ENCODE data around the gene SMAD3. TPM values are rescaled to one million over a fixed set of nuclear protein-coding genes. Genes with fewer than 3 reads are reported as not detected.

SMAD3 gene
- total RNA-seq, 1 experiment from 2014 or later, result 54.8 TPM

GRCh38 chr15:67086637-67086914 lies 21.2 kb downstream of the SMAD3 start:
- DNase-seq, result no peak
- intact Hi-C loops (cut with micrococcal nuclease; ENCODE audit: unreplicated experiment), result no loop called here
- Mint-ChIP-seq H3K27ac (ENCODE audit: unreplicated experiment) (peak overlapping the region; percentile 16), H3K36me3 (ENCODE audit: insufficient read depth, unreplicated experiment) (peaks cover 15% of the 10 kb centered on the region), H3K9me3 (ENCODE audit: unreplicated experiment) (no peaks in the 10 kb centered on the region), H3K4me3 (ENCODE audit: unreplicated experiment) (no peak overlapping the region), H3K27me3 (ENCODE audit: insufficient read depth, unreplicated experiment) (no peaks in the 10 kb centered on the region), H3K4me1 (ENCODE audit: low read depth, unreplicated experiment) (peaks cover 45% of the 10 kb centered on the region)
- TF ChIP-seq, protein P1, sequence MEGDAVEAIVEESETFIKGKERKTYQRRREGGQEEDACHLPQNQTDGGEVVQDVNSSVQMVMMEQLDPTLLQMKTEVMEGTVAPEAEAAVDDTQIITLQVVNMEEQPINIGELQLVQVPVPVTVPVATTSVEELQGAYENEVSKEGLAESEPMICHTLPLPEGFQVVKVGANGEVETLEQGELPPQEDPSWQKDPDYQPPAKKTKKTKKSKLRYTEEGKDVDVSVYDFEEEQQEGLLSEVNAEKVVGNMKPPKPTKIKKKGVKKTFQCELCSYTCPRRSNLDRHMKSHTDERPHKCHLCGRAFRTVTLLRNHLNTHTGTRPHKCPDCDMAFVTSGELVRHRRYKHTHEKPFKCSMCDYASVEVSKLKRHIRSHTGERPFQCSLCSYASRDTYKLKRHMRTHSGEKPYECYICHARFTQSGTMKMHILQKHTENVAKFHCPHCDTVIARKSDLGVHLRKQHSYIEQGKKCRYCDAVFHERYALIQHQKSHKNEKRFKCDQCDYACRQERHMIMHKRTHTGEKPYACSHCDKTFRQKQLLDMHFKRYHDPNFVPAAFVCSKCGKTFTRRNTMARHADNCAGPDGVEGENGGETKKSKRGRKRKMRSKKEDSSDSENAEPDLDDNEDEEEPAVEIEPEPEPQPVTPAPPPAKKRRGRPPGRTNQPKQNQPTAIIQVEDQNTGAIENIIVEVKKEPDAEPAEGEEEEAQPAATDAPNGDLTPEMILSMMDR (IDR thresholded peaks at IDR 0.05; ENCODE audit: insufficient read depth in 1 of 2, low read depth in 1 of 2, low read length in 1 of 2, severe bottlenecking in 1 of 2, unreplicated experiment in 1 of 2), result no peak
- Histone ChIP-seq H3K4me1 (peaks cover 43% of the 10 kb centered on the region), H3K4me3 (ENCODE audit: low read depth, low read length) (no peak overlapping the region), H3K27me3 (replicated peaks; ENCODE audit: control insufficient read depth, insufficient read depth, low read length) (no peaks in the 10 kb centered on the region), H3K36me3 (ENCODE audit: control insufficient read depth, insufficient read depth, low read length) (0 out of 2 replicates have a peak, but pooled peaks cover 2% of the 10 kb centered on the region), H3K9me3 (no peaks in the 10 kb centered on the region)
- ChIA-PET POLR2A (no interaction called here), CTCF (no interaction called here)
- BruUV-seq (replicated peaks), result no TSS peak

GRCh38 chr15:67087507-67088172 lies 22.2 kb downstream of the SMAD3 start:
- Mint-ChIP-seq H3K4me3 (ENCODE audit: unreplicated experiment) (no peak overlapping the region), H3K4me1 (ENCODE audit: low read depth, unreplicated experiment) (peaks cover 37% of the 10 kb centered on the region), H3K9me3 (ENCODE audit: unreplicated experiment) (no peaks in the 10 kb centered on the region), H3K36me3 (ENCODE audit: insufficient read depth, unreplicated experiment) (peaks cover 15% of the 10 kb centered on the region), H3K27ac (ENCODE audit: unreplicated experiment) (no peak overlapping the region), H3K27me3 (ENCODE audit: insufficient read depth, unreplicated experiment) (no peaks in the 10 kb centered on the region)
- intact Hi-C loops (cut with micrococcal nuclease; ENCODE audit: unreplicated experiment), result no loop called here
- no peak for DNase-seq
- TF ChIP-seq, protein P1 (IDR thresholded peaks at IDR 0.05; ENCODE audit: insufficient read depth in 1 of 2, low read depth in 1 of 2, low read length in 1 of 2, severe bottlenecking in 1 of 2, unreplicated experiment in 1 of 2), result no peak
- Histone ChIP-seq H3K4me1 (peaks cover 38% of the 10 kb centered on the region), H3K27me3 (replicated peaks; ENCODE audit: control insufficient read depth, insufficient read depth, low read length) (no peaks in the 10 kb centered on the region), H3K4me3 (ENCODE audit: low read depth, low read length) (no peak overlapping the region), H3K36me3 (ENCODE audit: control insufficient read depth, insufficient read depth, low read length) (peaks cover 2% of the 10 kb centered on the region; the same call in 1 of the 2 replicates), H3K9me3 (no peaks in the 10 kb centered on the region)
- BruUV-seq (replicated peaks), result no TSS peak
- ChIA-PET POLR2A (no interaction called here), CTCF (interaction anchor here (1.1 kb wide), 1 partner anchor 218 kb away, joined by 3 read pairs; no protein-coding TSS in a partner anchor)

DNA sequence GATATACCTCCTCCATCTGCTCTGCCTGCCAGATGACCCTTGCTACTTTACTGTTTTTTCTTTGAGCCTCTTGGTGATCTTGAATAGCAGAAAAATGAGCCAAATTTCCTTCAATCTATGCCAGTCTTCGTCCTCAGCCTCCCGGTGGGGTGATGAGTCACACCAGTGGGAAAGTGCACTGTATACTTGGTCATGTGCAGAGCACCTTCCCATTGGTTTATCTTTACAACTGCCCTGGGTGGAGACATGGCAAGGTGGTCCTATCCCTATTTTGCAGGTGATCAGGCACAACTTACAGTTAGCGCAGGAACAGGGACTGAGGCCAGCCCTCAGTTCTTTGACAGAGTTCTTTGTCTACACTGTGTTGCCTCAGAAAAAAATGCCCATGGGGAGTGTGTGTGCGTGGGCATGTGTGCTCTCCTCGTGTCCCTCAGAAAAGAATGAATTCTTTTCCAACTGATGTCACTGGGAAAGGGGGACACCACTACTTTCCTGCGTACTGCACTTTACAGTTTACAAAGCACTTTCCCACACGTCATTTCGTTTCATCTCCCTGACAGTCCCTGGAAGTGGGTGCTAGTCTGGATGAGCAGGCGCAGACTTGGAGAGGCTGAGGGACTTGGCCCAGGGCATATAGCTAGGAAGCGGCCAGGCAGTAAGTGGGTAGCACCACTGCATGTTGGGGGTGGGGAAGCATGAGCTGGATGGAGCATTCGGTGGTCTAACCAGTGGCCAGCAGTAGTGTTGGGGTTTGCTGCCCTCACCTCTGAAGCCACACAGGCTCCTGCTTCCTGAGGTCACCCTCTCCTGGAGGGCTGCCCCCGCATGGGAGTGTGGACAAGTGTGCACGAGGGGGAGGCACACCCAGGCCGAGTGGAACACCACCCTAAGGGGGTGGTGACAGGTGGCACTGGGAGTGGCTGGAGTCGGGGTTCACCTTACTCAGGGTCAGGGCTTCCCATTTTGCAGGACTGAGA lies 24.1 kb downstream of the SMAD3 start:
- TF ChIP-seq, protein P1 (IDR thresholded peaks at IDR 0.05; ENCODE audit: insufficient read depth in 1 of 2, low read depth in 1 of 2, low read length in 1 of 2, severe bottlenecking in 1 of 2, unreplicated experiment in 1 of 2), result no peak
- Mint-ChIP-seq H3K36me3 (ENCODE audit: insufficient read depth, unreplicated experiment) (peaks cover 9% of the 10 kb centered on the region), H3K27me3 (ENCODE audit: insufficient read depth, unreplicated experiment) (no peaks in the 10 kb centered on the region), H3K9me3 (ENCODE audit: unreplicated experiment) (no peaks in the 10 kb centered on the region), H3K4me1 (ENCODE audit: low read depth, unreplicated experiment) (peaks cover 34% of the 10 kb centered on the region), H3K27ac (ENCODE audit: unreplicated experiment) (peak overlapping the region; percentile 69), H3K4me3 (ENCODE audit: unreplicated experiment) (no peak overlapping the region)
- Histone ChIP-seq H3K4me1 (peaks cover 34% of the 10 kb centered on the region), H3K36me3 (ENCODE audit: control insufficient read depth, insufficient read depth, low read length) (peaks cover 2% of the 10 kb centered on the region; the same call in 1 of the 2 replicates), H3K4me3 (ENCODE audit: low read depth, low read length) (no peak overlapping the region), H3K9me3 (no peaks in the 10 kb centered on the region), H3K27me3 (replicated peaks; ENCODE audit: control insufficient read depth, insufficient read depth, low read length) (no peaks in the 10 kb centered on the region)
- no peak for DNase-seq
- no TSS peak for BruUV-seq (replicated peaks)
- intact Hi-C loops (cut with micrococcal nuclease; ENCODE audit: unreplicated experiment), result no loop called here
- ChIA-PET CTCF (no interaction called here), POLR2A (no interaction called here)
